Uterus (tissue), 2 donors: ENCODE results near the gene LDHA.
"Not testable (repeated sequence)": the region's sequence is repeated elsewhere in the genome, so short reads cannot be mapped to it uniquely, and the experiment has no call there.

Experiments used
- POLR2A ChIP-seq, 2 donors: fragments of 450-650 bp; IDR thresholded peaks; one replicate each; pipeline ENCODE4 v1.6.1; 2016; ENCODE audit warnings: antibody characterized with exemption in 2 of 2, mild to moderate bottlenecking in 1 of 2, moderate library complexity in 1 of 2
- TF ChIP-seq, protein P1 (sequence below), 4 experiments: fragments of 200-600 bp in 2 of 4; fragments of 450-650 bp in 2 of 4; sonication (generic) in 2 of 4; IDR thresholded peaks; one replicate each; pipeline ENCODE4 v1.5.1; 2016 to 2019; ENCODE audit warnings: antibody characterized with exemption in 4 of 4, mild to moderate bottlenecking in 2 of 4, moderate library complexity in 1 of 4

- TF ChIP-seq, protein P1, sequence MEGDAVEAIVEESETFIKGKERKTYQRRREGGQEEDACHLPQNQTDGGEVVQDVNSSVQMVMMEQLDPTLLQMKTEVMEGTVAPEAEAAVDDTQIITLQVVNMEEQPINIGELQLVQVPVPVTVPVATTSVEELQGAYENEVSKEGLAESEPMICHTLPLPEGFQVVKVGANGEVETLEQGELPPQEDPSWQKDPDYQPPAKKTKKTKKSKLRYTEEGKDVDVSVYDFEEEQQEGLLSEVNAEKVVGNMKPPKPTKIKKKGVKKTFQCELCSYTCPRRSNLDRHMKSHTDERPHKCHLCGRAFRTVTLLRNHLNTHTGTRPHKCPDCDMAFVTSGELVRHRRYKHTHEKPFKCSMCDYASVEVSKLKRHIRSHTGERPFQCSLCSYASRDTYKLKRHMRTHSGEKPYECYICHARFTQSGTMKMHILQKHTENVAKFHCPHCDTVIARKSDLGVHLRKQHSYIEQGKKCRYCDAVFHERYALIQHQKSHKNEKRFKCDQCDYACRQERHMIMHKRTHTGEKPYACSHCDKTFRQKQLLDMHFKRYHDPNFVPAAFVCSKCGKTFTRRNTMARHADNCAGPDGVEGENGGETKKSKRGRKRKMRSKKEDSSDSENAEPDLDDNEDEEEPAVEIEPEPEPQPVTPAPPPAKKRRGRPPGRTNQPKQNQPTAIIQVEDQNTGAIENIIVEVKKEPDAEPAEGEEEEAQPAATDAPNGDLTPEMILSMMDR (IDR thresholded peaks at IDR 0.05): not testable (repeated sequence)
- TF ChIP-seq POLR2A (IDR thresholded peaks at IDR 0.05): not testable (repeated sequence)
These were observed 13.0 kb downstream of the LDHA start for GRCh38 chr11:18407400-18407799.
